ENCODE measurements around the gene PRSS48.
"Not testable (repeated sequence)": the region's sequence is repeated elsewhere in the genome, so short reads cannot be mapped to it uniquely, and the experiment has no call there.

The PRSS48 gene

DNA sequence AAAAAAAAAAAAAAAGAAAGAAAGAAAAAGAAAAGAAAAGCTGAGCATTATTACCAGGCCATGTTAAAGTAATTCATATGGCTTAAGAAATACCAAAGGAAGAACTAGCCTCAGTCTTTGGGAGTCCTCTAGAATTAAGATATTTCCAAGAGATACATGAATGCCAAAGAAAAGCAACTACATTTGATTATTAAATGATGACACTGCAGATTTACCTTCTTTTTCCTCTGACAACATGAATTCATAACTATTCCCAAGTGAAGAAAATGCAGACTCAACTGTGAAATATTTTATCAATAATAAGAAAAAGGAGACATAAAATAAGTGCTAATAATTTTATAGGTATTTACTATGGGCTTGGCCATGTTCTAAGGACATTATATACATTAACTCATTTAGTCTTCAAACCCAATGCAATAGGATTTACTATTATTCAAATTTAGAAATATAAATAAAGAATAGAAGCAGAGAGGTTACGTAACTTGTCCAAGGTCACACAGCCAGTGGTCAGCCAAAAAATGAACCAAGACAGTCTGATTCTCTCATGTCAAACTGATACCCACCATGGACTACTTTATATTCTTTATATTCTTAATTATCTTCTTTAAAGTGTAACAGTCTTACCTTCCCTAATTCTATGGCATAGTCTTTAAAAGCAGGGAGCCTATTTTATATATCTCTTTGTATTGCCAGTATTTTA is 41.5 kb downstream of the PRSS48 start:
- DNase-seq (ENCODE audit: low read depth): no peak

DNA sequence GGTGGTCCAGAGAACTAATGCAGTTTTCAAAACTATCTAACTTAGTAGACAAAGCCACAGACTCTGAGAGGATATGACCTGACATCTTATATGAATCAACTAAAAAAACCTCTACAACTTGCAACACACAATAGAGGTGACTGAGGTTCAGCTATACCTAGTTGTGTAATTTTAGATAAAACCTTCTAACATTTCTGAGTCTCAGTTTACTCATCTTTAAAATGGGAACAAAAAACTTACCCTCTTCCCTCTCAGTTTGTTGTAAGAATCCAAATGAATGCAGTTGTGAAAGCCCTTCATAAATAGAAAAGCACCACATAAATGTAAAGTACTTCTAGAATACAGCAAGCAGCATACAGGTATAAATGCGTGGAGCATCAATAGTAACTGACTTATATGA is 42.5 kb downstream of the PRSS48 start:
- no peak for DNase-seq (ENCODE audit: low read depth)

DNA sequence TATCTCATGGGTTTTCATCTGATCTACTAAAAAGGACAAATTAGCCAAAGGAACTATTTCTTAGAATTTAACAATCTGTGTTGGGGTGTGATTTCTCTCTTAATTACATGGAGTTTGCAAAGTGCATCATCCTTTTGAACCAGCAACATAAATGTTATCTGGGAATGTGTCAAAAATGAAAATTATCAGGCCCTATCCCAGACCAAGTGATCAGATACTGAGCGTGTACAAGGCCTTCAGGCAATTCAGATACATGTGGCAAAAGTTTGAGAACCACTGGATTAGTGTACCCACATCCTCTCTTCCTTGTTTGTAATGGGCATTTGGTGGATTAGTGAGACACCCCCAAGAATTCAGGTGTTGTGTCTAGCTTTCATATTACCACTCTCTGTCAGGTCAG is 44.6 kb downstream of the PRSS48 start:
- DNase-seq (ENCODE audit: low read depth): no peak

DNA sequence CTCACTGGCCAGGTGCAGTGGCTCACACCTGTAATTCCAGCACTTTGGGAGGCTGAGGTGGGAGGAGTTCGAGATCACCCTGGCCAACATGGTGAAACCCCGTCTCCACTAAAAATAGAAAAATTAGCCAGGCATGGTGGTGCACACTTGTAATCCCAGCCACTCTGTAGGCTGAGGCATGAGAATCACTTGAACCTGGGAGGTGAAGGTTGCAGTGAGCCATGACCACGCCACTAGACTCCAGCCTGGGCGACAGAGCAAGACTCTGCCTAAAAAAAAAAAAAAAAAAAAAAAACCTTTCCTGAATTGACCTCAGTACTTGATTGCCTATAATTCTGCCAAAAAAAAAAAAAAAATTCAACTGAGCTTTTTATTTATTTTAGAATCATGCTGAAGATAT is 45.2 kb downstream of the PRSS48 start:
- DNase-seq (ENCODE audit: low read depth): not testable (repeated sequence)

DNA sequence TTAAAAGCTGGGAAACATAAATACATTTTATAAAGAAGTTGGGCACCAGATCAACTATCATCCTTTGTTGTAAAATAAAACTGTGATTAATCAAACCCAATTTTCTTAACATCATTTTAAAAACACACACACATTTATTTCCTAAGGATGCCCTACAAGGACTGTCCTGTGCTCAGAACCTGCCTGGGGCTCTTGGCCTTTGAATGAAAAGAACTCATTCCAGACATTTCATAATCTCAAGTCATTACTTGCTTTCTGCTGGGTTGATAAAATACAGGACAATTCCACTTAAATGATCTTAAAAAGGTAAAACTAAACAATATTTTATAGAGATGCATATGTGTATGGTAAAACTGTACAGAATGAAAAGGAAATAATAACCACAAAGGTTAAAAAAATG is 45.6 kb downstream of the PRSS48 start:
- DNase-seq (ENCODE audit: low read depth): no peak

DNA sequence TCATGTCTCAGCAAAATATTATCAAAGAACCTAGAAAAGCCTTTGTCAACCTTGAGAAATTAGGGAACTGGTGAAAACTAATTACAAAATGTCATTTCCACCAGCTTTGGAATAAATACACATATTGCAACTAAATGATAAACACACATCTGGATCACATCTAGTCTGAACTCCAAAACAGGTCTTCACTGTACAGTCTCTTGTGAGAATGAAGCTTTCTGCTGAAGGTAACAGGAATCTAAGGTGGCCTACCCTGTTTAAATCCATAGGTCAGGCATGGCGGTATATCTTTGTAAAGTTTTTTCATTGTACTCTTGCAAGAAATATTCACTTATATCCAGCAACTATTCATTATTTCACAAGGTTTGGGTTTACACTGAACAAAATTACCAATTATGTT is 46.7 kb downstream of the PRSS48 start:
- DNase-seq (ENCODE audit: low read depth): no peak

DNA sequence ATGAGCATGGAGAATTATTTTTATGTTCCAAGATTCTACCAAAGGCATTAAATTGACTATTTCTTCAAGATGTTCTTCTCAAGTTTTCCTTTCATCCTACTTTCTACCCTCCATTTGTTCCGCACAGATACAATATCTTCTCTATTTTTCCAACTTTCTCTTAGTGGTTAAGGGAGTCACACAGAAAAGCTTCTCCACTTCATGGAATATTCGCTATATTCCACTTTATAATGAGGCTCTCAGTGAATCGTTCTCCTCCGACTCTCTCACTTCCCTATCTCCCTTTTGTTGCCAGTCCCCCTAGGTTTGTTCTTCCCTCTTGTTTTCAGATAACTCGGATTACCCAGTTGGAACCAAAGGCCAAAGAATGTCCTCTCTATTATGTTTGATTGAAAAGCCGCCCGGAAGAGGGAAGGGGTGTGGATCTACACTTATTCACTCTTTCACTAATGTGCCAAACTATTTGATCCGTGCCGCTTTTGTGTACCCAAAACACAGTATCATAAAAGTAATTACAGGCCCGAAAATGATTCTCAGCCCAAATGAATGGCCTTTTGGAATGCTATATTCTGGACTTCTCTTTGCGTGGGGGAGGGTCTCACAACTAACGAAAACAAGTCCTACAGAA is 47.3 kb downstream of the PRSS48 start:
- DNase-seq (ENCODE audit: low read depth): no peak

DNA sequence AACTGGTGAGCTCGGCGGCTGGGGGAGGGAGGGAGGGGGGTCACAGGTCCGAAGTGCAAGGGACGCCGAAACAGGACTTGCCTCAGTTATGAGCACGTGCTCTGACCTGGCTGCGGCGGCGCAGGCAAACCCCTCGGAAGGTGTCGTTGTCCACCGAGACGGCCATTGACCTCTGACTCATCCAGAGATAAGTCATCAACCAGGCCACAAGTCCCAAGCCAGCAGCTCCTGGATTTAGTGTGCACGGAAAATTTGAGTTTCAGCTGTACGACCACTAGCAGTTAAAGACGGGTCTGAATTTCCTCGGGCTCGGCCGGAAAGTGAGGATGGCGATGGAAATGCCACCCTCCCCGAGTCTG is 47.8 kb downstream of the PRSS48 start:
- no peak for DNase-seq (ENCODE audit: low read depth)

DNA sequence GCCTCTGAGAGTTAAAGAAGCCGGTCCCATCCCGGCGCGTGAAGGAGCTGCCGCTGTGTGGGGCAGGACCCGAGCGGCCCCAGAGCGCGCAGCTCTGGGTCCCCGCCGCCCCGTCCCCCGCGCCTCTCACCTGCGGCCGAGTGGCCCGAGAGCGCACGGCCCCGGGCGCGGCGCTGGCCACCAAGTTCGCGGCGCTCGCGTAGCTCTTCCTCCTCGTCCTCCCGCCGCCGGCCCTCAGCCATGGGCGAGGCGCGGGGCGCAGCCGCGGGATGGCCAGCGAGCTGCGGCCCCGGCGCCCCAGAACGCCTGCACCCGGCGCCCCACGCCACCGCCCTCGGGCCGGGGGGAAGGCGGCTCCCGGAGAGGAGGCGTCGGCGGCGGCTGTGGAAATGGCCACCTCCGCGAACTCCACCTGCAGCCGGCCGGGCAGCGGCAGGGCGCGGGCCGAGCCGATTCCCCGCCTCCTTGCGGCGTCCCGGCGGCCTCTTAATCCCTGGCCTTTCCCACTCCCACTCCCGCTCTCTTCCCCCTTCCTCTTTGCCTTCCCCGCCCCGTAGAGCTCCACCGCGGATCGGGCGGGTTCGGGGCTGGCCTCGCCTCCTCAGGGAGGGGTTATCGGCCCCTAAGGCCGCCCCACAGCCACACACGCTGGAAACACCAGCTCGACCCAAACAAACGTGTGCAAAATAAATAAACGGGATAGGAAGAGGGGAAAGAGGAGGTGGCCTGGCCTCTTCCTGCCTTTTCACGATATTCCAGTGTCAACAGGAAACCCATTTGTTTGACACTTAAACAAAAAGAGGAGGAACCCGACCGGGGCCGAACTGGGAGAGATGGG is 48.4 kb downstream of the PRSS48 start, which contains the start of gene SH3D19:
Gene SH3D19, minus strand, starts transcription at position 495 of the 838 bp plus-strand sequence. Its CDS starts 253 bp downstream, at position 242.
- no peak for DNase-seq (ENCODE audit: low read depth)

DNA sequence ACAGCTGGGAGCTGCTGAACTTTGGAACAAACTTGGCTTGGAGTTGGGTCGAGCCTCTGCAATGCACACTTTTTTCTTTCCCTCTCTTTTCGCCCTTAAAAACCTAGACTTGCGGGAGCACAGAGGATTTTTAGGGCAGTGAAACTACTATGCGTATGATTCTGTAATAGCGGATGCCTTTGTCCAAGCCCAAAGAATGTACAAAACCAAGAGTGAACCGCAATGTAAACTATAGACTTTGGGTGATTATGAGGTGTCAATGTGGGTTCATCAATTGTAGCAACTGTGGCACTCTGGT is 48.9 kb downstream of the PRSS48 start:
- no peak for DNase-seq (ENCODE audit: low read depth)

DNA sequence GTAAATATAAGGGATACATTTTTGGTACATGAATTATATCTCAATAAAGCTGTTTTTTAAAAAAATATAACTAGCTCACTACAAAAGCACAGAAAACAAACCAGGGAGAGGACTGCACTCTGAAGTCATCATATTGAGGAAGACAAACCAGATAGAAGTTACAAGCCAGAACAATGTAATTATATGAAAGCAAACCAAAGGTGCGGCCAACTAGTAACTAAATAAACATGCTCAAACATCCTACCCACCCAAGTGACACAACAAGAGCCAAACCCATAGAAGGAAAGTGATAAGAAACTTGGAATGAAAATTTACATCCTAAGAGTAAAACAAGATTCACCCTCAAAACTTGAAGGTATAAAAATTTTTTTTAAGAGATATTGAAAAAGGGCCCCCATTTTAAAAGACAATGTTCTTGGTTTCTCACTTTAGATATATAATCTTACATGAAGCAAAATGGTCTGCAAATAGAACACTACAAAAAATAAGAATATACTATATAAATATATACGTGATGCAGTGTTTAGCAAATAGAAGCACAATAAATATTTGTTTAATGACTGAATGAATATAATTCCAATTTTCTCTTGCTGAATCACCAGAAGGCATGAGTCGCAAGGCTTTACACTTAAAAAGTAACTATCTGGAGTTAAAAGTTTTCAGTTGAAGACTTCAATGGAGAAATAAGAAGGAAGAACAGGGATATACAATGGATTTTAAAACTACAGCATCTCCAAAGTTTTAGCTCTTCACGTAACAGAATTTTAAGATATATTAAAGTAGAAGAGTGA is 52.5 kb downstream of the PRSS48 start:
- no peak for DNase-seq (ENCODE audit: low read depth)

DNA sequence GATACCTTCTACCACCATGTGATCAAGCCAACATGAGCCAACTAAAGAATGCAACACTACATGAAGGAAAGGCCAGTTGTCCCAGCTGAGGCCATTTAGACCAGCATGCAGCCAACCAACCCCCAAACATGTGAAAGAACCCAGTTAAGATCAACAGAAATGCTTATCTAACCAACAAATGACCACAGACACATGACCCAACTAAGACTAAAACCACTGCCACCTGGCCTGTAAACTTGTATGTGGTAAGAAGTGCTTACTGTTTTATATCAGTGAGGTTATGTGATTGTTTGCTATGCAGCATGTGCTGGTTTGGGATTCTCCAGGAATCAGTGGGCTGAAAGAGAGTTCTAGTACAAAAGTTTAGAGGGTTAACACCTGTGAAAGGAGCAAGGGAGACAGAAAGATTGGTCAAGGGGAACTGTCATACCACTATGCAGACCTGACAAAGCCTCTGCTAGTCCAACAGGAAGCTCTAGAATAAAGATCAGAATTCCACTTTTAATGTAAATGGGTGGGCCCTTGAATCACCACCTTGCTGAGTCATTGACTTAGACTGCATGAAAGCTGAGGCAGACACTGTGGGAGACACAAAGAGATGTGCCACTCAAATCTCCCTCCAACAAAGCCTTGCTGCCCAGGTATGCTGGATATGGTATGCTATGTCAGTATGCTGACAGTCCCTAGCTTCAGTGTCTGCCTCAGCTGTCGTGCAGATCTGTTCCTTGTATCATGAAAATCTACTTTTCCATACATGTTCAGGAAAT is 54.5 kb downstream of the PRSS48 start:
- no peak for DNase-seq (ENCODE audit: low read depth)

DNA sequence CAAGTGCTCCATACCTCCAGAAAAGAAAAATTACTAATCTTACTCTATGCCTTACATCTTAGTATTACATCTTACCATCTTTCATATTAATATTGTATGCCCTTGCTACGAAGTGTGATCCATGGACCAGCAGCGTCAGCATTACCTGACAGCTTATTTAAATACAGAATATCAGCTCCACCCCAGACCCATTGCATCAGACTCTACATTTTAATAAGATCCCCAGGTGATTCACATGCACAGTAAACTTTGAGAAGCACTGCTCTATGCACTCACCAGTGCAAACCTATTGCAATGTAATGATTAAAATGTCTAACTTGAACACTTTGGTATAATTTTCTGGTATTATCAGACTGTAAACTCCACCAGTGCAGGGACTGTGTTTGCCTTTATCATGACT is 62.5 kb downstream of the PRSS48 start:
- DNase-seq (ENCODE audit: low read depth): no peak

DNA sequence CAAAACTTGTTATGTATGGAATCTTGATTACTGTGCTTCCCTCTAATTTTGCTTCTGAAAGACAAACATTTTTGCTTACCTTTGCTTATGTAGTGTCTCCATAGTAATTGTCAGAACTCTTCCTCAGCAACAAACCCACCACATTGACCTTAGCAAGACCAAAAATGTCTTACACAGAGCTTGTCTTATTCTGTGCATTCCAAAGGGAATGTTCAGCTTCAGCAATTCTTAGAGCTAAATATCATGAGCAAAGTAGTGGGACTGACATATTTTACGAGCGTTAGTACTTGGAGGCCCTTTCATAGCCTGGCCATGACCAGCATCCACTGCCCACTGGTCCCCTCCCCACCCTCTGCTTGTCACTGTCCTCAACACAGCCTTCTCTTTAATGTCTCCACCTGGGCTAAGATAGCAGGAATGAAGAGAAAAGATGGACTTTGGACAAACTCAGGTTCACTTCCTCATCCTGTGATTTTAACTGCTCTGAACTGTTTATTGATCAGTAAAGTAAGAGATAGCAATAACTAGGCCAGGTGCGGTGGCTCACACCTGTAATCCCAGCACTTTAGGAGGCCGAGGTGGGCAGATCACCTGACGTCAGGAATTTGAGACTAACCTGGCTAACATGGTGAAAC is 63.9 kb downstream of the PRSS48 start:
- no peak for DNase-seq (ENCODE audit: low read depth)

All from activated T-helper 1 cell treated with Interleukin-2 at 50 U/mL for 16 hours (primary cell).